ENCODE measurements around the gene ZCCHC14. TPM values are rescaled to one million over a fixed set of nuclear protein-coding genes. Genes with fewer than 3 reads are reported as not detected.
"Not testable (repeated sequence)": the region's sequence is repeated elsewhere in the genome, so short reads cannot be mapped to it uniquely, and the experiment has no call there.

Gene ZCCHC14
- polyA plus RNA-seq, 6 donors from 2014 or later = 0.03 to 0.31 (median 0.20) TPM; not detected in 1

- Mint-ChIP-seq H3K9me3 (no peaks in the 10 kb centered on the region), H3K27me3 (no peaks in the 10 kb centered on the region), H3K4me3 (no peak overlapping the region), H3K4me1 (no peaks in the 10 kb centered on the region), H3K36me3 (peaks cover 7 to 10% of the 10 kb centered on the region in 2 donors), H3K27ac (peak overlapping the region in 1 of 6 donors; percentile 2)
- DNase-seq = no peak
- no peak for ATAC-seq (ENCODE audit: low read depth in 2 of 2)
These were observed 86.2 kb downstream of the ZCCHC14 start for GRCh38 chr16:87406495-87407088.

- no peaks in the 10 kb centered on the region for H3K27me3 Mint-ChIP-seq
- H3K4me1 Mint-ChIP-seq = no peaks in the 10 kb centered on the region
- DNase-seq (no peak), ATAC-seq (ENCODE audit: low read depth in 2 of 2) (no peak)
- H3K27ac Mint-ChIP-seq = peak overlapping the region in 1 of 6 donors; percentile 71
- no peaks in the 10 kb centered on the region for H3K9me3 Mint-ChIP-seq
- H3K36me3 Mint-ChIP-seq = peaks cover 7 to 10% of the 10 kb centered on the region in 2 donors
- no peak overlapping the region for H3K4me3 Mint-ChIP-seq
These were observed 87.8 kb downstream of the ZCCHC14 start for GRCh38 chr16:87404764-87405625.

- H3K27me3 Mint-ChIP-seq = no peaks in the 10 kb centered on the region
- DNase-seq = no peak
- no peak for ATAC-seq (ENCODE audit: low read depth in 2 of 2)
These were observed 97.5 kb downstream of the ZCCHC14 start for GRCh38 chr16:87395181-87395842.

GRCh38 chr16:87393680-87394055, 99.2 kb downstream of the ZCCHC14 start:
- no peaks in the 10 kb centered on the region for H3K36me3 Mint-ChIP-seq
- DNase-seq (no peak), ATAC-seq (ENCODE audit: low read depth in 2 of 2) (no peak)
- no peaks in the 10 kb centered on the region for H3K27me3 Mint-ChIP-seq
- no peaks in the 10 kb centered on the region for H3K9me3 Mint-ChIP-seq
- peak overlapping the region; percentile 57 to 96 (median 86) for H3K27ac Mint-ChIP-seq
- H3K4me3 Mint-ChIP-seq = peak overlapping the region; percentile 84 to 96 (median 92)
- H3K4me1 Mint-ChIP-seq = peaks cover 34 to 51% (median 42%) of the 10 kb centered on the region in 3 donors

More at GRCh38 chr16:87395181-87395842, 97.5 kb downstream of the ZCCHC14 start:
- Mint-ChIP-seq H3K9me3 (no peaks in the 10 kb centered on the region), H3K4me3 (peak overlapping the region in 2 of 8 donors; percentile 40 to 52), H3K36me3 (peaks cover 0 to 4% of the 10 kb centered on the region in 2 donors), H3K4me1 (peaks cover 34 to 43% (median 42%) of the 10 kb centered on the region in 3 donors), H3K27ac (peak overlapping the region in 2 of 6 donors; percentile 51 to 57)

GRCh38 chr16:87392821-87393679, 99.8 kb downstream of the ZCCHC14 start:
- H3K9me3 Mint-ChIP-seq = no peaks in the 10 kb centered on the region
- no peak for ATAC-seq (ENCODE audit: low read depth in 2 of 2)
- H3K36me3 Mint-ChIP-seq = no peaks in the 10 kb centered on the region
- peak; percentile 38 for DNase-seq
- peaks cover 40 to 53% (median 48%) of the 10 kb centered on the region in 3 donors for H3K4me1 Mint-ChIP-seq
- peak overlapping the region; percentile 84 to 96 (median 92) for H3K4me3 Mint-ChIP-seq
- H3K27ac Mint-ChIP-seq = peak overlapping the region; percentile 57 to 96 (median 86)
- no peaks in the 10 kb centered on the region for H3K27me3 Mint-ChIP-seq

GRCh38 chr16:87391950-87392820, 100.6 kb downstream of the ZCCHC14 start, which contains the start of gene MAP1LC3B:
Gene MAP1LC3B, plus strand, starts transcription at chr16:87392336. Its CDS starts 92 bp downstream, at chr16:87392428.
- H3K4me3 Mint-ChIP-seq = peak within 1 kb of the TSS; percentile 85 to 96 (median 92)
- peaks cover 49 to 60% (median 56%) of the 10 kb centered on the region in 3 donors for H3K4me1 Mint-ChIP-seq
- H3K27me3 Mint-ChIP-seq = no peaks in the 10 kb centered on the region

GRCh38 chr16:87391324-87391949, 101.4 kb downstream of the ZCCHC14 start:
- H3K27me3 Mint-ChIP-seq = no peaks in the 10 kb centered on the region
- H3K4me3 Mint-ChIP-seq = peak overlapping the region; percentile 84 to 92 (median 88)
- peak overlapping the region; percentile 82 to 96 (median 94) for H3K27ac Mint-ChIP-seq
- no peak for DNase-seq
- no peaks in the 10 kb centered on the region for H3K36me3 Mint-ChIP-seq
- peaks cover 49 to 62% (median 56%) of the 10 kb centered on the region in 3 donors for H3K4me1 Mint-ChIP-seq
- H3K9me3 Mint-ChIP-seq = peaks cover 0 to 3% (median 0%) of the 10 kb centered on the region in 7 donors
- no peak for ATAC-seq (ENCODE audit: low read depth in 2 of 2)

More at GRCh38 chr16:87391950-87392820, 100.6 kb downstream of the ZCCHC14 start, which contains the start of gene MAP1LC3B:
- Mint-ChIP-seq H3K36me3 (no peaks in the 10 kb centered on the region), H3K27ac (peak within 1 kb of the TSS; percentile 82 to 96 (median 94)), H3K9me3 (peaks cover 0 to 3% (median 0%) of the 10 kb centered on the region in 7 donors)
- peak; percentile 100 for DNase-seq
- ATAC-seq (ENCODE audit: low read depth in 2 of 2) = peak; percentile 59 to 67

GRCh38 chr16:87390641-87391323, 102.0 kb downstream of the ZCCHC14 start:
- no peaks in the 10 kb centered on the region for H3K27me3 Mint-ChIP-seq
- H3K9me3 Mint-ChIP-seq = peaks cover 0 to 3% (median 0%) of the 10 kb centered on the region in 7 donors
- ATAC-seq (ENCODE audit: low read depth in 2 of 2) (no peak), DNase-seq (no peak)
- peak overlapping the region; percentile 84 to 92 (median 88) for H3K4me3 Mint-ChIP-seq
- H3K27ac Mint-ChIP-seq = peak overlapping the region; percentile 72 to 99 (median 94)
- no peaks in the 10 kb centered on the region for H3K36me3 Mint-ChIP-seq
- peaks cover 52 to 65% (median 58%) of the 10 kb centered on the region in 3 donors for H3K4me1 Mint-ChIP-seq

GRCh38 chr16:87389914-87390313, 102.9 kb downstream of the ZCCHC14 start:
- not testable (repeated sequence) for H3K9me3 Mint-ChIP-seq; ATAC-seq (ENCODE audit: low read depth in 2 of 2); DNase-seq; H3K36me3 Mint-ChIP-seq; H3K27me3 Mint-ChIP-seq
- Mint-ChIP-seq H3K27ac (peak overlapping the region; percentile 36 to 99 (median 56)), H3K4me1 (peaks cover 50 to 66% (median 57%) of the 10 kb centered on the region in 3 donors), H3K4me3 (peak overlapping the region in 6 of 8 donors; percentile 11 to 86 (median 46))

- no peak for ATAC-seq (ENCODE audit: low read depth in 2 of 2)
- Mint-ChIP-seq H3K27me3 (no peaks in the 10 kb centered on the region), H3K36me3 (no peaks in the 10 kb centered on the region), H3K9me3 (peaks cover 0 to 3% (median 0%) of the 10 kb centered on the region in 7 donors), H3K4me3 (peak overlapping the region in 2 of 8 donors; percentile 30 to 86), H3K27ac (peak overlapping the region; percentile 52 to 100 (median 71)), H3K4me1 (peaks cover 45 to 60% (median 57%) of the 10 kb centered on the region in 3 donors)
- DNase-seq = no peak
These were observed 103.6 kb downstream of the ZCCHC14 start for GRCh38 chr16:87389245-87389644.

GRCh38 chr16:87388818-87389134, 104.0 kb downstream of the ZCCHC14 start:
- no peaks in the 10 kb centered on the region for H3K36me3 Mint-ChIP-seq
- peak overlapping the region; percentile 99 to 100 (median 100) for H3K27ac Mint-ChIP-seq
- peaks cover 44 to 57% (median 57%) of the 10 kb centered on the region in 3 donors for H3K4me1 Mint-ChIP-seq
- peaks cover 0 to 3% (median 0%) of the 10 kb centered on the region in 7 donors for H3K9me3 Mint-ChIP-seq
- peaks cover 0 to 4% (median 3%) of the 10 kb centered on the region in 3 donors for H3K27me3 Mint-ChIP-seq
- DNase-seq (no peak), ATAC-seq (ENCODE audit: low read depth in 2 of 2) (no peak)
- H3K4me3 Mint-ChIP-seq = peak overlapping the region; percentile 6 to 85 (median 73)
